Activated naive CD4-positive, alpha-beta T cell treated with anti-CD3 and anti-CD28 coated beads, Interleukin-2, amount 10 ng/mL, durations not matched to agents 7 days and 5 days (primary cell): ENCODE results near the gene LRRC59.

Experiments used
- CTCF ChIA-PET: fragments of 350-600 bp; sonication (Branson Sonifier 250); formaldehyde crosslinking; loops from one replicate; lab custom pipeline; 2021; ENCODE audit warnings: antibody characterized with exemption; lab: Charles Lee
- DNase-seq: peaks from one replicate; pipeline ENCODE4 v3.0.0-alpha.2; 2020
- H3K27ac Mint-ChIP-seq: one replicate; pipeline ENCODE4 v1.8.0; 2021; ENCODE audit warnings: mild to moderate bottlenecking, moderate library complexity, mixed read lengths
- H3K27me3 Mint-ChIP-seq: one replicate; pipeline ENCODE4 v1.8.0; 2021; ENCODE audit warnings: mild to moderate bottlenecking, mixed read lengths
- H3K36me3 Mint-ChIP-seq: one replicate; pipeline ENCODE4 v1.8.0; 2021; ENCODE audit warnings: mixed read lengths
- H3K4me1 Mint-ChIP-seq: one replicate; pipeline ENCODE4 v1.8.0; 2021; ENCODE audit warnings: mixed read lengths
- H3K4me3 Mint-ChIP-seq: one replicate; pipeline ENCODE4 v1.8.0; 2021; ENCODE audit warnings: mild to moderate bottlenecking, moderate library complexity, mixed read lengths
- H3K9me3 Mint-ChIP-seq: one replicate; pipeline ENCODE4 v1.8.0; 2021; ENCODE audit warnings: mixed read lengths

Gene LRRC59

GRCh38 chr17:50397111-50397918 is at the start of gene LRRC59:
LRRC59 (minus strand) TSS chr17:50397523; CDS start chr17:50397317, 206 bp downstream.
- CTCF ChIA-PET: interaction anchor here (0.5 to 3.7 kb wide), 31 partner anchors 9 to 786 kb away, joined by 3 to 32 read pairs (median 5); partner anchors contain the start of genes ACSF2, EME1, MRPL27 and RSAD1
- H3K36me3 Mint-ChIP-seq: peaks cover 26% of the 10 kb centered on the region

DNA sequence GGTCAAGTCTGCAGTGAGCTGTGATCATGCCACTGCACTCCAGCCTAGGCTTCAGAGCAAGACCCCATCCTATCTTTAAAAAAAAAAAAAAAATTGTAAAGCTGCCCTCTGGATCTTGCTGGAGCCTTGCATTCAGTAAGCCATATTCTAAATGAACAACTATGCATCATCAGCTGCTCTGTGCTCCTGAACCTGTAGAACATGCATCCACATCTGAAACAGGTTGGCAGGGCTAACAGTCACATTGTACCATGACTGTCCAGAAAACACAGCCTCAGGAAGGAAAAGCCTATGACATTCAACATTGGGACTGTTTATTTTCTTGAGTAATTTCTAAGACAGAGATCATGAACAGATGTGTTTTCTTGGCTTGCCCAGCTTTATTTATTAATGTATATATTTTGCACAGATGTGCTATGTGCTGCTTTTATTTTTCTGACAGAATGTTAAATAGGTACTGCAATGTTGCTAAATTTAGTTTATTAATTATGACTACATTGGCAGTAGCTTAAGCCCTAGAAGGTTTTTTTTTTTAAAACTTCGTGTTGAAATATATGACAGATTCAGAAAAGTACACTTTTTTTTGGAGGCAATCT is 48.5 kb upstream of the LRRC59 start:
- no peak for DNase-seq
- Mint-ChIP-seq H3K27me3 (no peaks in the 10 kb centered on the region), H3K4me1 (no peaks in the 10 kb centered on the region), H3K9me3 (no peaks in the 10 kb centered on the region), H3K36me3 (no peaks in the 10 kb centered on the region), H3K4me3 (no peak overlapping the region), H3K27ac (no peak overlapping the region)
- CTCF ChIA-PET: interaction anchor here (0.6 kb wide), 1 partner anchor 194 kb away, joined by 7 read pairs; no protein-coding TSS in a partner anchor

More at GRCh38 chr17:50397111-50397918, at the start of gene LRRC59:
- H3K4me1 Mint-ChIP-seq: peaks cover 32% of the 10 kb centered on the region
- H3K4me3 Mint-ChIP-seq: peak within 1 kb of the TSS; percentile 93
- peak within 1 kb of the TSS; percentile 94 for H3K27ac Mint-ChIP-seq
- no peaks in the 10 kb centered on the region for H3K9me3 Mint-ChIP-seq
- no peaks in the 10 kb centered on the region for H3K27me3 Mint-ChIP-seq
- peak; percentile 94 for DNase-seq

- DNase-seq: no peak
- Mint-ChIP-seq H3K9me3 (no peaks in the 10 kb centered on the region), H3K27me3 (no peaks in the 10 kb centered on the region), H3K4me3 (no peak overlapping the region), H3K36me3 (no peaks in the 10 kb centered on the region), H3K27ac (no peak overlapping the region), H3K4me1 (no peaks in the 10 kb centered on the region)
- CTCF ChIA-PET: no interaction called here
These were observed 47.8 kb upstream of the LRRC59 start for GRCh38 chr17:50444841-50445715.

- no peak for DNase-seq
- Mint-ChIP-seq H3K36me3 (no peaks in the 10 kb centered on the region), H3K27ac (no peak overlapping the region), H3K9me3 (no peaks in the 10 kb centered on the region), H3K4me3 (no peak overlapping the region), H3K4me1 (no peaks in the 10 kb centered on the region), H3K27me3 (no peaks in the 10 kb centered on the region)
- CTCF ChIA-PET: interaction anchor here (0.6 to 0.7 kb wide), 2 partner anchors 38 to 81 kb away, joined by 3 read pairs; no protein-coding TSS in a partner anchor
These were observed 46.2 kb upstream of the LRRC59 start for GRCh38 chr17:50443505-50443974.

DNA sequence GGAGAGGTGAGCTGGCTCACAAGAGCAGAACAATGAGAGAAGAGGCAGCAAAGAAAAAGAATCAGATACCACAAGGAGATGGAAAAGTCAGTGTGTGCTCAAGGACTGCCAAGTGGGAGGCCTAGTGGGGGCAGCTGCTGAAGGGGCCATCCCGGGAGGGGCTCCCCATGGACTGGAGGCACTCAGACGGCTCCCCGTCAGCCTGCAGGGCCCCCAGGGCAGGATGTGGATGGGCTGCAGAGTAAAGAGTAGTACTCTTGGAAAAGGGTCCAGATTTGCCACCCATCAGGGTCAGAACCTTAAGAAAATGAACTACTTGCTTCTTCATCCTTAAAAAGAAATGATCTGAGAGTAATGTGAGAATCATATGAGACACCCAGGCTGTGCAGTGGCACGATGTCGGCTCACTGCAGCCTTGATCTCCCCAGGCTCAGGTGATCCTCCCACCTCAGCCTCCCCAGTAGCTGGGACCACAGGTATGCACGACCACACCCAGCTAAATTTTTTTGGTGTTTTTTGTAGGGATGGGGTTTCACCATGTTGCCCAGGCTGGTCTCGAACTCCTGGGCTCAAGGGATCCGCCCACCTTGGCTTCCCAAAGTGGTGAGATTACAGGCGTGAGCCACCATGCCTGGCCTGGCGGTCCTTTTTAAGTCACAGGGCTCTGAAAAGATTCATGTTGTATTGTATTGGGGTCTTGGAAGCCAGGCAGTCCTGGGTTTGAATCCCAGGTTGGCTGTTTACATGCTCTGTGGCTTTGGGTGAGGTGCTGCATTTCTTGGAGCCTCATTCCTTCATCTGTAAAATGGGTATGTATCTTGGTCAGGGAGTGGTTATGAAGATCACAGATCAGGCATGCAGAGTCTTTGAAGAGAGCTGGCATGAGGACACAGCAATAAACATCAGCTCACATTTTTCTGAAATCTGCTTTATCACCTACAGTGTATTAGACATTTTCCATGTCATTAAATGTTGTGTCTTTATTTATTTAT is 43.8 kb upstream of the LRRC59 start:
- H3K27ac Mint-ChIP-seq: no peak overlapping the region
- H3K4me1 Mint-ChIP-seq: no peaks in the 10 kb centered on the region
- DNase-seq: no peak
- no peaks in the 10 kb centered on the region for H3K9me3 Mint-ChIP-seq
- no peak overlapping the region for H3K4me3 Mint-ChIP-seq
- no peaks in the 10 kb centered on the region for H3K36me3 Mint-ChIP-seq
- no peaks in the 10 kb centered on the region for H3K27me3 Mint-ChIP-seq
- CTCF ChIA-PET: no interaction called here

- DNase-seq: no peak
- H3K4me1 Mint-ChIP-seq: no peaks in the 10 kb centered on the region
- H3K9me3 Mint-ChIP-seq: no peaks in the 10 kb centered on the region
- H3K27ac Mint-ChIP-seq: no peak overlapping the region
- no peaks in the 10 kb centered on the region for H3K36me3 Mint-ChIP-seq
- CTCF ChIA-PET: no interaction called here
- no peak overlapping the region for H3K4me3 Mint-ChIP-seq
- H3K27me3 Mint-ChIP-seq: no peaks in the 10 kb centered on the region
These were observed 43.0 kb upstream of the LRRC59 start for GRCh38 chr17:50440172-50440837.

DNA sequence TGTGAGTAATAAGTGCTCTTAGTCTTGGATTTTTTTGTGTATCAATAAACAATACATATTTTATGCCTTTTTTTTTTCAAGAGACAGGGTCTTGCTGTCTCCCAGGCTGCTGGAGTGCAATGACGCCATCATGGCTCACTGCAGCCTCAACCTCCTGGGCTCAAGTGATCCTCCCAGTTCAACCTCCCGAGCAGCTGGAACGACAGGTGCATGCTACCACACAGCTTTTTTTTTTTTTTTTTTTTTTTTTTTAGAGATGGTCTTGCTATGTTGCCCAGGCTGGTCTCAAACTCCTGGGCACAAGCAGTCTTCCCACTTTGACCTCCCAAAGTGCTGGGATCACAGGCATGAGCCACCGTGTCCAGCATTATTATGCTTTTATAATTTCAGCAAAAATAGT is 41.7 kb upstream of the LRRC59 start:
- H3K27ac Mint-ChIP-seq: no peak overlapping the region
- CTCF ChIA-PET: no interaction called here

GRCh38 chr17:50437409-50437808 is 40.1 kb upstream of the LRRC59 start:
- Mint-ChIP-seq H3K4me1 (peaks cover 9% of the 10 kb centered on the region), H3K27me3 (no peaks in the 10 kb centered on the region), H3K27ac (no peak overlapping the region), H3K36me3 (no peaks in the 10 kb centered on the region), H3K9me3 (no peaks in the 10 kb centered on the region), H3K4me3 (no peak overlapping the region)
- CTCF ChIA-PET: interaction anchor here (0.5 to 0.7 kb wide), 2 partner anchors 46 to 184 kb away, joined by 3 read pairs; no protein-coding TSS in a partner anchor
- DNase-seq: no peak

More for the DNA sequence above, 41.7 kb upstream of the LRRC59 start:
- Mint-ChIP-seq H3K36me3 (no peaks in the 10 kb centered on the region), H3K9me3 (no peaks in the 10 kb centered on the region), H3K4me1 (peaks cover 3% of the 10 kb centered on the region), H3K27me3 (no peaks in the 10 kb centered on the region), H3K4me3 (no peak overlapping the region)
- DNase-seq: no peak

- CTCF ChIA-PET: interaction anchor here (1.2 to 1.5 kb wide), 3 partner anchors 10 to 42 kb away, joined by 3 to 6 read pairs (median 5); partner anchors contain the start of gene LRRC59
- H3K4me1 Mint-ChIP-seq: peaks cover 17% of the 10 kb centered on the region
- no peaks in the 10 kb centered on the region for H3K27me3 Mint-ChIP-seq
- H3K4me3 Mint-ChIP-seq: no peak overlapping the region
- H3K36me3 Mint-ChIP-seq: no peaks in the 10 kb centered on the region
- no peaks in the 10 kb centered on the region for H3K9me3 Mint-ChIP-seq
- no peak overlapping the region for H3K27ac Mint-ChIP-seq
- DNase-seq: no peak
These were observed 34.9 kb upstream of the LRRC59 start for GRCh38 chr17:50432125-50432762.

DNA sequence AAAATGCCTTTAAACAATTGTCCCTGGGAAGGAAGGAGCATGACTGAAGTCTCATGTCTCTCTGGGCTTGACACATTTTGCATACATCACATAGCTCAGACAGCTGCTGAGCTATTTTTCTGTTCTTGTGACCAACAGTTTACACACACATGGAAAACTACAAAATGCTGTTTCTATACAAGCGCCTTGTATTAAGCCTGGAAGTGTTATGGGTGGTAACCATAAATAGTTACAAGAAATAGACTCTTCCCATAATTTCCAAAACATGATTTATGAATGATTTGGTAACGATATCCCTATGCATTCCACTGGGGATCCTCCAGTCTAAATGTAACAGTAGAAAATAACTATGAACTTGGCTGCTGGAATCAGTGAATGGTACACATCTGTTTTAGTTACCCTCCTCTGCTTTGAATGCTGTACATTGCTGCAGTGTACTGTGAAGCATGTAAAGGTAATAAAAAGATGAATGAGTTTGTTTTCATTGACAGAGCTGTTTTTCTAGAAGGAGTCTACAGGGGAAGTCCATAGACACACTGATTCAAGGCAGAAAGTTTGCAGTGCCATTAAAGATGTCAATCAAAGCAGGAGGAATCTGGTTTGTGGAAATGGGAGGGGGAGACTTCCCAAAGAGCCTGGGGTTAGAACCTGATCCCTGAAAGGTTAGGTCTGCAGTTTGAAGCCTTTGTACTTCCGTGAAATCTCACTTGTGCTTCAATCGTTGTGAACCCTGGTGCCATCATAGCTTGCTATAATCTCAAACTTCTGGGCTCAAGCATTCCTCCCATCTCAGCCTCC is 33.7 kb upstream of the LRRC59 start:
- CTCF ChIA-PET: interaction anchor here (0.6 to 3.3 kb wide), 3 partner anchors 9 to 56 kb away, joined by 3 to 9 read pairs (median 6); partner anchors contain the start of gene LRRC59
- Mint-ChIP-seq H3K27me3 (no peaks in the 10 kb centered on the region), H3K9me3 (no peaks in the 10 kb centered on the region), H3K4me1 (peaks cover 25% of the 10 kb centered on the region), H3K4me3 (no peak overlapping the region), H3K36me3 (peaks cover 1% of the 10 kb centered on the region), H3K27ac (no peak overlapping the region)
- no peak for DNase-seq

DNA sequence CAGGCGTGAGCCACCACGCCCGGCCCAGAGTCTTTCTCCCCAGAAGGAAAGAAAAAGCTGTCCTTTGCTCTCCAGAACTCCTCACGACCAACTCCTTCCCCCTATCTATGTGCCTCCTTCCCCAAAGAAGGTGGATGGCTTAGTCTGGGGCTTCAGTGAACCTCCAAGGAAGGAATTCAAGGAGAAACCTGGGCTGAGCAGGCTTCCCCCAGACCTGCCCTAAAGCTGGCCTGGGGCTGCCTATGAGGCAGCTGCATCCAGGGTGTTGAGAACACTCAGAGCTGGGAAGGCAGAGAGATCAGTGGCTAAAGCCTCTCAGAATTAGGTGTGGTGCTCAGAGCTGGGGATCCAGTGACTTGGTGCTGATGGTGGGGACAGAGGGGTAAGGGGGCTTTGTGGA is 32.5 kb upstream of the LRRC59 start:
- Mint-ChIP-seq H3K4me3 (no peak overlapping the region), H3K9me3 (no peaks in the 10 kb centered on the region), H3K27me3 (no peaks in the 10 kb centered on the region), H3K36me3 (peaks cover 1% of the 10 kb centered on the region), H3K27ac (no peak overlapping the region), H3K4me1 (peaks cover 33% of the 10 kb centered on the region)
- CTCF ChIA-PET: interaction anchor here (3.3 kb wide), 1 partner anchor 32 kb away, joined by 9 read pairs; the partner anchor contains the start of gene LRRC59
- no peak for DNase-seq
